ENCODE data around the gene PALM3.

The PALM3 gene

DNA sequence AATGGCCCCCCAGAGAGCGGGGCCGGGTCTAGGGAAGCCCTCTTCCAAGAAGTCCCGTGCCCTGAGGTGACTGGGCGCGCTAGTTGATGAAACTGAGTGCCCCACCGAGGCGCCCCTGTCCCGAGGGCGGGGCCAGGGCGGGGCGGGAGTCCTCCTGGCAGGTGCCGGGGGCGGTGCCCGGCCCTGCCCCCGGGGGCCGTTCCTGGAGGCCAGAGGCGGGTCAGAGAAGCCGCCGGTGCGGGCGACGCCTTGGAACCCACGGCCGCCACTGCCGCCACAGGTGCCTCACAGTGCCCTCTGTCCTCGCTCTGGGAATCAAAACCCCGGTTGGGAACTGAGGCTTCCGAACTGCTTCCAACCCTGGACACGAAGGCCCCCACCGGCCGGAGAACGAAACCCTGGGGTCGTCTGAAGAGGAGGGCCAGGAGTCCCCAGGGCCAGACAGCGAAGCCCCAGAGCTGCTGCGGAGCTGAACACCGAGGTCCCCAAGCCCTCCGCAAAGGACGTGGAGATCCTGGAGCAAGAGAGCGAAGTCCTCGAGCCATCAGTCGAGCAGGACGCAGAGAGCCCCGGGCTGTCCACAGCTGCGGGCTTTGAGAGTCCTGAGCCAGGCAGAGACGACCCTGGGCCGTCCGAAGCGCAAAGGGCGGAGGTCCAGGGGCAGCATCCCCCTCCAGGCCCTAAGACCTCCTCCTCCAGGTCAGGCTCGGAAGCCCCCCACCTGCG lies 10.8 kb upstream of the PALM3 start, which contains the start of gene MISP3:
Gene MISP3, plus strand, starts transcription at position 252 of the 726 bp plus-strand sequence. CDS start 524 bp downstream, outside the sequence.
- no peaks in the 10 kb centered on the region for H3K36me3 ChIP-seq (ENCODE audit: control insufficient read depth, insufficient read depth, low read length, severe bottlenecking)
- H3K4me1 ChIP-seq (ENCODE audit: control insufficient read depth, insufficient read depth, low read length), result peaks cover 29% of the 10 kb centered on the region
- DNase-seq (ENCODE audit: low read depth), result peak; percentile 50
- H3K9me3 ChIP-seq (ENCODE audit: control insufficient read depth, low read length), result no peaks in the 10 kb centered on the region
- no peaks in the 10 kb centered on the region for H3K27me3 ChIP-seq (replicated peaks; ENCODE audit: control insufficient read depth, insufficient read depth, low read length)
- H3K9ac ChIP-seq (ENCODE audit: low read length), result peak within 1 kb of the TSS; percentile 87
- peak within 1 kb of the TSS; percentile 88 for H3K4me3 ChIP-seq (ENCODE audit: low read length)

DNA sequence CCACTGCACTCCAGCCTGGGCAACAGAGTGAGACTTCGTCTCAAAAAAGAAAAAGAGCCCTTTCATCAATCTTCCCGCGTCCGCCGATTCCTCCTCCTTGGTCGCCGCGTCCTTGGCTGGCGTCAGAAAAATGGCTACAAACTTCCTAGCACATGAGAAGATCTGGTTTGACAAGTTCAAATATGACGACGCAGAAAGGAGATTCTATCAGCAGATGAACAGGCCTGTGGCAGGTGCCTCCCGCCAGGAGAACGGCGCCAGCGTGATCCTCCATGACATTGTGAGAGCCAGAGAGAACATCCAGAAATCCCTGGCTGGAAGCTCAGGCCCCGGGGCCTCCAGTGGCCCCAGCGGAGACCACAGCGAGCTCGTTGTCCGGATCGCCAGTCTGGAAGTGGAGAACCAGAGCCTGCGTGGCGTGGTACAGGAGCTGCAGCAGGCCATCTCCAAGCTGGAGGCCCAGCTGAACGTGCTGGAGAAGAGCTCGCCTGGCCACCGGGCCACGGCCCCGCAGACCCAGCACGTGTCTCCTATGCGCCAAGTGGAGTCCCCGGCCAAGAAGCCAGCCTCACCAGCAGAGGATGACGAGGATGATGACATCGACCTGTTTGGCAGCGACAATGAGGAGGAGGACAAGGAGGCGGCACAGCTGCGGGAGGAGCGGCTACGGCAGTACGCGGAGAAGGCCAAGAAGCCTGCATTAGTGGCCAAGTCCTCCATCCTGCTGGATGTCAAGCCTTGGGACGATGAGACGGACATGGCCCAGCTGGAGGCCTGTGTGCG lies 8.6 kb upstream of the PALM3 start:
- DNase-seq (ENCODE audit: low read depth), result no peak

DNA sequence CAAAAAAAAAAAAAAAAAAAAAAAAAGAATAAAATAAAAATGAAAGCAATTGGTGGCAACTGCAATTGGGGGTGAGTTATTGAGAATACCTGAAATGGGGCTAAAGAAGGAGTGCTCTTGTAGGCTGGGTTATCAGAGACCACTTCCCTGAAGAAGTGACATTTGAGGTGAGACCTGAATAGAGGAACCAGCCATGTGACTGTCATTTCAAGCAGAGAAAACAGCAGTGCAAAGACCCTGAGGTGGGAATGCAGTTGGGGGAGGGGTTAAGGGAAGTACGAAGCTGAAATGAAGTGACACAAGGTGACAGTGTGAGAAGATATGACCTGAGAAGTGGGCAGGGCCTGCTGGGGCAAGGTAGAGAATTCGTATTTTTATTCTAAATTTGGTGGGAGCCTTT lies 4.3 kb upstream of the PALM3 start:
- Histone ChIP-seq H3K36me3 (ENCODE audit: control insufficient read depth, insufficient read depth, low read length, severe bottlenecking) (no peaks in the 10 kb centered on the region), H3K9ac (ENCODE audit: low read length) (no peak overlapping the region), H3K27me3 (replicated peaks; ENCODE audit: control insufficient read depth, insufficient read depth, low read length) (peaks cover 4% of the 10 kb centered on the region), H3K4me3 (ENCODE audit: low read length) (no peak overlapping the region), H3K9me3 (ENCODE audit: control insufficient read depth, low read length) (no peaks in the 10 kb centered on the region), H3K4me1 (ENCODE audit: control insufficient read depth, insufficient read depth, low read length) (peaks cover 3% of the 10 kb centered on the region)
- no peak for DNase-seq (ENCODE audit: low read depth)

More for the DNA sequence above, 8.6 kb upstream of the PALM3 start:
- H3K27me3 ChIP-seq (replicated peaks; ENCODE audit: control insufficient read depth, insufficient read depth, low read length), result no peaks in the 10 kb centered on the region
- H3K36me3 ChIP-seq (ENCODE audit: control insufficient read depth, insufficient read depth, low read length, severe bottlenecking), result no peaks in the 10 kb centered on the region
- peaks cover 28% of the 10 kb centered on the region for H3K4me1 ChIP-seq (ENCODE audit: control insufficient read depth, insufficient read depth, low read length)
- no peak overlapping the region for H3K9ac ChIP-seq (ENCODE audit: low read length)
- no peak overlapping the region for H3K4me3 ChIP-seq (ENCODE audit: low read length)
- no peaks in the 10 kb centered on the region for H3K9me3 ChIP-seq (ENCODE audit: control insufficient read depth, low read length)

DNA sequence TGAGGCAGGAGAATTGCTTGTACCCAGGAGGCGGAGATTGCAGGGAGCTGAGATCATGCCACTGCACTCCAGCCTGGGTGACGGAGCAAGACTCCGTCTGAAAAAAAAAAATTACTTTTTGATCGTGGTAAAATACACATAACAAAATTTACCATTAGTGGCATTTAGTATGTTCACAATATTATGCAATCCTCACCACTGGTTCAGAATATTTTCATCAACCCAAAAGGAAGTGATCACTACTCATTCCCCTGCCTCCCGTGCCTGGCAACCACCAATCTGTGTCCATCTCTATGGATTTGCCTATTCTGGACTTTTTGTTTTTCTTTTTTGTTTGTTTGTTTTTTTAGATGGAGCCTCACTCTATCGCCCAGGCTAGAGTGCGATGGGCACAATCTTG lies 1.2 kb upstream of the PALM3 start:
- H3K27me3 ChIP-seq (replicated peaks; ENCODE audit: control insufficient read depth, insufficient read depth, low read length), result peaks cover 29% of the 10 kb centered on the region
- DNase-seq (ENCODE audit: low read depth), result no peak
- H3K36me3 ChIP-seq (ENCODE audit: control insufficient read depth, insufficient read depth, low read length, severe bottlenecking), result no peaks in the 10 kb centered on the region
- H3K9me3 ChIP-seq (ENCODE audit: control insufficient read depth, low read length), result no peaks in the 10 kb centered on the region
- no peak overlapping the region for H3K9ac ChIP-seq (ENCODE audit: low read length)
- H3K4me3 ChIP-seq (ENCODE audit: low read length), result no peak overlapping the region
- peaks cover 5% of the 10 kb centered on the region for H3K4me1 ChIP-seq (ENCODE audit: control insufficient read depth, insufficient read depth, low read length)

DNA sequence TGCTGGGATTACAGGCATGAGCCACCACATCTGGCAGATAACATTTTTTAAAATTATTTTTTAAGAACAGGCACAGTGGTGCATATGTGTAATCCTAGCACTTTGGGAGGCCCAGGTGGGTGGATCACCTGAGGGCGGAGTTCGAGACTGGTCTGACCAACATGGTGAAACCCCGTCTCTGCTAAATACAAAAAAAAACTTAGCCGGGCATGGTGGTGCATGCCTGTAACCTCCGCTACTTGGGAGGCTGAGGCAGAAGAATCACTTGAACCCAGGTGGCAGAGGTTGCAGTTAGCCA lies 631 bp upstream of the PALM3 start:
- Histone ChIP-seq H3K4me3 (ENCODE audit: low read length) (no peak overlapping the region), H3K9ac (ENCODE audit: low read length) (no peak overlapping the region), H3K27me3 (replicated peaks; ENCODE audit: control insufficient read depth, insufficient read depth, low read length) (peaks cover 31% of the 10 kb centered on the region), H3K9me3 (ENCODE audit: control insufficient read depth, low read length) (no peaks in the 10 kb centered on the region), H3K4me1 (ENCODE audit: control insufficient read depth, insufficient read depth, low read length) (peaks cover 5% of the 10 kb centered on the region), H3K36me3 (ENCODE audit: control insufficient read depth, insufficient read depth, low read length, severe bottlenecking) (no peaks in the 10 kb centered on the region)
- DNase-seq (ENCODE audit: low read depth), result no peak

DNA sequence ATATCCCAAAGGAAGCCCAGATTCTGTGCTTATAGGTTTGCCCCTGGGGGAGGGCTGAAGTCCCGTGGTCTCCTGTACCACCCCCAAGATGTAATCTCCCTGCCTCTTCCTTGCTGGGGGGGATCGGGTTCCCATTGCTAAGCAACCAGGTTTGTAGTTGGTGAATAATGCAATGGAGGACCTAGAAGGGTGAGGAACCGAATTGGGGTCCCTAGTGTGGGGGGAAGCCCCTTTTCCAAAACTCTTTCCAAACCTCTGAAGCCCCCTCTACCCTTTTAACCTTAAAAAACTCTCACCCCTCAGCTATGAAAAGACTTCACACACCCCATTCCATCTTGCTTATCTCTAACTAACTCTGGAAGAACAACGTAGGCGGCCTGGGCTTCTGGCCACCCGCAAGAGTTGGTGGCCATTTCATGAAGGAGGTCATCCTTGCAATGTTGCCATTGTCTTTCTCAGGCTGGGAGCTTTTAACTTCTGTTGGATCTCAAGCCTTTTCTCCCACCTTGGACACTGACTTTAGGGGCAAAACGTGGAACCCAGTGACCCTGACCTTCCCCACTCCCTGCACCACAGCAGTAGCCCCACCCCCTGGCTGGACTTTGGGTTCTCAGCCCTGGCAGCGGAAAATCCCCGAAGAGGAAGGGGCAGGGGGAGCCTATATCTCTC lies 661 bp downstream of the PALM3 start:
- H3K4me1 ChIP-seq (ENCODE audit: control insufficient read depth, insufficient read depth, low read length), result peaks cover 5% of the 10 kb centered on the region
- H3K9me3 ChIP-seq (ENCODE audit: control insufficient read depth, low read length), result no peaks in the 10 kb centered on the region
- H3K4me3 ChIP-seq (ENCODE audit: low read length), result no peak overlapping the region
- H3K27me3 ChIP-seq (replicated peaks; ENCODE audit: control insufficient read depth, insufficient read depth, low read length), result peaks cover 31% of the 10 kb centered on the region
- no peak for DNase-seq (ENCODE audit: low read depth)
- no peaks in the 10 kb centered on the region for H3K36me3 ChIP-seq (ENCODE audit: control insufficient read depth, insufficient read depth, low read length, severe bottlenecking)
- no peak overlapping the region for H3K9ac ChIP-seq (ENCODE audit: low read length)

DNA sequence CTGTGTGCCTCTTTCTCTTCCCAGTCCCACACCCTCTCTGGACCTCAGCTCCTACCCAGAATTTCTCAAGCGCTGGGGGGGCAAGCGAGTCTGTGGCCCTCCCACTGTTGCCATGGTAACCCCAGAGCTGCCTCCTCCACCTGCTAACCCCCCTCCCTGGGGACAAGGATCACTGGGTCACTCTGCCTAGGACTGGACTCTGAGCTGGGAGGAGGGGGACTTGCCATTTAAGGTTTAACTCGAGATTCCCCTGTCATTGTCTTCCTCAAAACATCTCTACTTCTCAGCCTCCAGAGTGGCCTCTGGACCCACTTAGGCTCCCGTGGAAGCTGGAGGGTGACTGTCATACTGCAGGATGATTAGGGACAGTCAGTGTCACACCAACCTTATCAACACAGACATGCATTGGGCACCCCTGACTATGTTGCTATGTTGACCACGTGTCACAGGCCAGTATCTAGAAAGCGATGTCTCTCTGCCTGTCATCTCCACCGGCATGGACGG lies 2.2 kb downstream of the PALM3 start:
- H3K27me3 ChIP-seq (replicated peaks; ENCODE audit: control insufficient read depth, insufficient read depth, low read length), result peaks cover 37% of the 10 kb centered on the region
- peaks cover 5% of the 10 kb centered on the region for H3K4me1 ChIP-seq (ENCODE audit: control insufficient read depth, insufficient read depth, low read length)
- H3K4me3 ChIP-seq (ENCODE audit: low read length), result no peak overlapping the region
- H3K9me3 ChIP-seq (ENCODE audit: control insufficient read depth, low read length), result no peaks in the 10 kb centered on the region
- H3K36me3 ChIP-seq (ENCODE audit: control insufficient read depth, insufficient read depth, low read length, severe bottlenecking), result no peaks in the 10 kb centered on the region
- no peak for DNase-seq (ENCODE audit: low read depth)
- H3K9ac ChIP-seq (ENCODE audit: low read length), result no peak overlapping the region

DNA sequence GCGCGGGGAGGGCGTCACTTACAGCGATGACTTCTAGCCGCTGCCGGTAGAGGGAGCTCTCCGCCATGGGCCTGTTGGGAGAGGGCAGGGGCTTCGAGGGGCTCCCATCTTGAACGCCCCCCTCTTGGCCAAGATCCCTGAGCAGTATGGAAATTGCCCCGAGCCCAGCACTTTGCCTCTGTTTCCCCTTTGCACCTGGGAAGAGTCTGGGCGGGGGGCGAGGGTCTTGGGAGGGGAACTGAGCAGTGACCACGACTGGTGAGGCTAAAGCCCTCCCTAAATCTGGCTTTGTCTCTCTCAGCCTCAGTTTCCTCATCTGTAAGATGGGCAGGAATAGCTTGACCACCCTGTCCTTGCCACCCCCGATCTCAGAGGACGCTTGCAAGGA lies 2.8 kb downstream of the PALM3 start:
- peaks cover 37% of the 10 kb centered on the region for H3K27me3 ChIP-seq (replicated peaks; ENCODE audit: control insufficient read depth, insufficient read depth, low read length)
- H3K9ac ChIP-seq (ENCODE audit: low read length), result no peak overlapping the region
- no peaks in the 10 kb centered on the region for H3K36me3 ChIP-seq (ENCODE audit: control insufficient read depth, insufficient read depth, low read length, severe bottlenecking)
- H3K4me3 ChIP-seq (ENCODE audit: low read length), result no peak overlapping the region
- DNase-seq (ENCODE audit: low read depth), result peak; percentile 44
- H3K4me1 ChIP-seq (ENCODE audit: control insufficient read depth, insufficient read depth, low read length), result peaks cover 5% of the 10 kb centered on the region
- H3K9me3 ChIP-seq (ENCODE audit: control insufficient read depth, low read length), result no peaks in the 10 kb centered on the region

DNA sequence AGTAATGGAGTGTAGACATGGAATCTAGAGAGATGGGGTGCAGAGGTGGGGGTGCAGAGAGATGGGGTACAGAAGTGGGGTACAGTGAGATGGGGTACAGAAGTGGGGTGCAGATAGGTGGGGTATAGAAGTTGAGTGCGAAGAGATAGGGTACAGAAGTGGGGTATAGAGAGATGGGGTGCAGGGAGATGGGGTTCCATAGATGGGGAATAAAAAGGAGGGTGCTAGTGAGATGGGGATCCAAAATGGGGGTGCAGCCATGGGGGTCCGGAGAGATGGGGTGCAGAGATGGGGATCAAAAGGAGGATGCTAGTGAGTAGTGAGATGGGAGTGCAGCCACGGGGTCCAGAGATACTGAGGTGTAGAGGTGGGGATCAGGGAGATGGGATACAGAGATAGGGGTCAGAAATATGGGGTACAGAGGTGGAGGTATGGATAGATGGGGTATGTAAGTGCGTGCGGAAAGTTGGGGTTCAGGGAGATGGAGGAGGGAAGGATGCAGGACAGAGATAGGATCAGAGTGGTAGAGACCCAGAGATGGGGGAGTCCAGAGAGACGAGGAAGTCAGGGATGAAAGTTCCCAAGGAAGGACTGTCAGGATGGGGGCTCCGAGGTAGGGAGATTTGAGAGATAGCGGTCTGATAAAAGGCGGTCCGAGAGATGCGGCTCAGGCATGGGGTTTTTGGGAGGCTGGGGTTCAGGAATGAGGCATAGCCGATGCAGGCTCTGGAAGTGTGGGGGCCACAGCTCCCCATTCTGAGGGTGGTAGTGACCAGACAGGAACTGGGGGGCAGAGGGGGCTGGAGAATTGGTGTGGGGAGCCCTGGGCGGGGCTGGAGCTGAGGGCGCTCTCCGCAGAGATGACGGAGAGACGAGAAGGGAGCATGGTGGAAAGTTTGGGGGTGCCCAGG lies 3.4 kb downstream of the PALM3 start:
- peaks cover 2% of the 10 kb centered on the region for H3K9me3 ChIP-seq (ENCODE audit: control insufficient read depth, low read length)
- no peaks in the 10 kb centered on the region for H3K36me3 ChIP-seq (ENCODE audit: control insufficient read depth, insufficient read depth, low read length, severe bottlenecking)
- H3K27me3 ChIP-seq (replicated peaks; ENCODE audit: control insufficient read depth, insufficient read depth, low read length), result peaks cover 37% of the 10 kb centered on the region
- no peak for DNase-seq (ENCODE audit: low read depth)
- no peak overlapping the region for H3K4me3 ChIP-seq (ENCODE audit: low read length)
- H3K4me1 ChIP-seq (ENCODE audit: control insufficient read depth, insufficient read depth, low read length), result peaks cover 5% of the 10 kb centered on the region
- H3K9ac ChIP-seq (ENCODE audit: low read length), result no peak overlapping the region

DNA sequence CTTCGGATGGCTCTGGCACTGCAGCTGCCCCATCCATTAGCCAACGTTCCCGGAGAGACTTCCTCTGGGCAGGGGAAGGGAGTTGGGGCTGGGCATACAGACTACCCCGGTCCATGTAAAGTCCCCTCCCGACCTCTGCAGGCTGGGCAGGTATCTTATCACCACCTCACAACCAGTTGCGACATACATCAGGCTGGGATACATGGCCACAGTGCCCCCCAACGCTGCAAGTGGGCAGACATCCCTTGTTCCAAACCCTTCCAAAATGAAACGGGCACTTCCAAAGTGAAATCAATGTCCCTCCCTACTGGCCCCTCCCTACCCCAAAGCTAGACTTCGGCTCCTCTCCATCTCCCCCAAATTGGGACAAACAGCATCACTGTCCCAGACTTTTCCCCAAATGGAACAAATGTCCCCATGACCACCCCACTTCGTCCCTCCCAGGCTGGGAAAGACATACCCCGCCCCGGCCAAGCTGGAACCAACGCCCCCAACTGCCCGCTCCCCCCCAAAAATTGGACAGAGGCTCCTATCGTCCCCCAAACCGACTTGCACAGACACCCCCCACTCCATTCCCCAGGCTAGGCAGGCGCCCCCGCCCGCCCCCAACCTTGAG lies 5.0 kb downstream of the PALM3 start:
- Histone ChIP-seq H3K4me1 (ENCODE audit: control insufficient read depth, insufficient read depth, low read length) (peaks cover 5% of the 10 kb centered on the region), H3K36me3 (ENCODE audit: control insufficient read depth, insufficient read depth, low read length, severe bottlenecking) (no peaks in the 10 kb centered on the region), H3K27me3 (replicated peaks; ENCODE audit: control insufficient read depth, insufficient read depth, low read length) (peaks cover 37% of the 10 kb centered on the region), H3K9me3 (ENCODE audit: control insufficient read depth, low read length) (peaks cover 6% of the 10 kb centered on the region), H3K9ac (ENCODE audit: low read length) (no peak overlapping the region), H3K4me3 (ENCODE audit: low read length) (no peak overlapping the region)
- no peak for DNase-seq (ENCODE audit: low read depth)

Measured in adipocyte (in vitro differentiated cells).